ENCODE results near the gene LYST.

- TF ChIP-seq TAF1 (IDR thresholded peaks at IDR 0.05; ENCODE audit: borderline replicate concordance, low read depth, low read length): no peak
- TF ChIP-seq POLR2A (IDR thresholded peaks at IDR 0.05; ENCODE audit: low read depth, low read length): no peak
- no peak for TF ChIP-seq POLR2AphosphoS5 (IDR thresholded peaks at IDR 0.05; ENCODE audit: low read depth, low read length)
Observed at GRCh38 chr1:235809688-235810397, 56.9 kb downstream of the LYST start.
